ENCODE measurements around the gene MARK2. TPM values are rescaled to one million over a fixed set of nuclear protein-coding genes. Genes with fewer than 3 reads are reported as not detected.
A peak's percentile ranks its signal among the peaks of the same experiment; 100 is the strongest.

The MARK2 gene
- total RNA-seq, 1 donor from 2014 or later, result 59.1 TPM

GRCh38 chr11:63911876-63912275 is 73.0 kb downstream of the MARK2 start:
- H3K9me3 Mint-ChIP-seq (ENCODE audit: low read depth), result no peaks in the 10 kb centered on the region
- H3K27ac Mint-ChIP-seq, result no peak overlapping the region
- H3K4me1 Mint-ChIP-seq (ENCODE audit: low read depth), result peaks cover 12% of the 10 kb centered on the region
- H3K27me3 Mint-ChIP-seq, result no peaks in the 10 kb centered on the region
- DNase-seq (ENCODE audit: low spot score, unreplicated experiment), result no peak
- no peak overlapping the region for H3K4me3 Mint-ChIP-seq (ENCODE audit: low read depth)
- TF ChIP-seq CTCF (IDR thresholded peaks at IDR 0.05; ENCODE audit: unreplicated experiment), result no peak
- peaks cover 2% of the 10 kb centered on the region for H3K36me3 Mint-ChIP-seq (ENCODE audit: insufficient read depth)

GRCh38 chr11:63912678-63913077 is 73.8 kb downstream of the MARK2 start:
- DNase-seq (ENCODE audit: low spot score, unreplicated experiment), result no peak
- H3K36me3 Mint-ChIP-seq (ENCODE audit: insufficient read depth), result peaks cover 2% of the 10 kb centered on the region
- peaks cover 14% of the 10 kb centered on the region for H3K4me1 Mint-ChIP-seq (ENCODE audit: low read depth)
- no peaks in the 10 kb centered on the region for H3K9me3 Mint-ChIP-seq (ENCODE audit: low read depth)
- H3K27ac Mint-ChIP-seq, result no peak overlapping the region
- H3K27me3 Mint-ChIP-seq, result no peaks in the 10 kb centered on the region
- H3K4me3 Mint-ChIP-seq (ENCODE audit: low read depth), result no peak overlapping the region
- no peak for TF ChIP-seq CTCF (IDR thresholded peaks at IDR 0.05; ENCODE audit: unreplicated experiment)

- Mint-ChIP-seq H3K4me3 (ENCODE audit: low read depth) (peak overlapping the region; percentile 40), H3K27me3 (no peaks in the 10 kb centered on the region), H3K36me3 (ENCODE audit: insufficient read depth) (peaks cover 2% of the 10 kb centered on the region), H3K4me1 (ENCODE audit: low read depth) (peaks cover 18% of the 10 kb centered on the region), H3K27ac (peak overlapping the region; percentile 79), H3K9me3 (ENCODE audit: low read depth) (no peaks in the 10 kb centered on the region)
- no peak for DNase-seq (ENCODE audit: low spot score, unreplicated experiment)
- no peak for TF ChIP-seq CTCF (IDR thresholded peaks at IDR 0.05; ENCODE audit: unreplicated experiment)
Measured at GRCh38 chr11:63913866-63914830, 75.2 kb downstream of the MARK2 start.

- Mint-ChIP-seq H3K27ac (peak overlapping the region; percentile 45), H3K4me1 (ENCODE audit: low read depth) (peaks cover 13% of the 10 kb centered on the region), H3K36me3 (ENCODE audit: insufficient read depth) (peaks cover 2% of the 10 kb centered on the region), H3K27me3 (no peaks in the 10 kb centered on the region), H3K4me3 (ENCODE audit: low read depth) (peak overlapping the region; percentile 55), H3K9me3 (ENCODE audit: low read depth) (no peaks in the 10 kb centered on the region)
- no peak for DNase-seq (ENCODE audit: low spot score, unreplicated experiment)
- TF ChIP-seq CTCF (IDR thresholded peaks at IDR 0.05; ENCODE audit: unreplicated experiment), result no peak
Measured at GRCh38 chr11:63914896-63915691, 76.2 kb downstream of the MARK2 start.
